GM19438 (cell line): ENCODE results near the gene POLN.
"Not testable (repeated sequence)": the region's sequence is repeated elsewhere in the genome, so short reads cannot be mapped to it uniquely, and the experiment has no call there.

ENCODE experiments used
- ATAC-seq: cut with Tn5 transposase; IDR thresholded peaks from one replicate; pipeline ENCODE4 v1.9.1; 2021; ENCODE audit warnings: low read depth; ENCODE audit not compliant: unreplicated experiment

Gene POLN

DNA sequence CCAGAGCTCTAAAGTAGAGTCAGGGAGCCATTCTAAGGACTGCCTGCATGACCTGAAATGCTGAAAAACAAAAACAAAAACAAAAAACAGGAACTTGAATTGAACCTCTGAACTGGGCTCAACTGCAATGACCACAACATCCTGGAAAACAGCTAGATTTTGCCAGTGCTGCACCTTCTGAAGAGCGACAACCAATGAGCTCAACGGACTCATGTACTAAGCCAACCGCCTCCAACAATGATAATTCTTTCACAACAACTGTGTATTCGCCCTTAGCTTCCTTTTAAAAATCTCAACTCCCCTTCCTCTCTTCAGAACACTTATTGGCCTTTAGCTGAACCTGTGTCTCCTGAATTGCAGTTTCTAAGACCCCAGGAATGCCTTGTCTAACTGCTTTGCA is 69.8 kb downstream of the POLN start:
- no peak for ATAC-seq

DNA sequence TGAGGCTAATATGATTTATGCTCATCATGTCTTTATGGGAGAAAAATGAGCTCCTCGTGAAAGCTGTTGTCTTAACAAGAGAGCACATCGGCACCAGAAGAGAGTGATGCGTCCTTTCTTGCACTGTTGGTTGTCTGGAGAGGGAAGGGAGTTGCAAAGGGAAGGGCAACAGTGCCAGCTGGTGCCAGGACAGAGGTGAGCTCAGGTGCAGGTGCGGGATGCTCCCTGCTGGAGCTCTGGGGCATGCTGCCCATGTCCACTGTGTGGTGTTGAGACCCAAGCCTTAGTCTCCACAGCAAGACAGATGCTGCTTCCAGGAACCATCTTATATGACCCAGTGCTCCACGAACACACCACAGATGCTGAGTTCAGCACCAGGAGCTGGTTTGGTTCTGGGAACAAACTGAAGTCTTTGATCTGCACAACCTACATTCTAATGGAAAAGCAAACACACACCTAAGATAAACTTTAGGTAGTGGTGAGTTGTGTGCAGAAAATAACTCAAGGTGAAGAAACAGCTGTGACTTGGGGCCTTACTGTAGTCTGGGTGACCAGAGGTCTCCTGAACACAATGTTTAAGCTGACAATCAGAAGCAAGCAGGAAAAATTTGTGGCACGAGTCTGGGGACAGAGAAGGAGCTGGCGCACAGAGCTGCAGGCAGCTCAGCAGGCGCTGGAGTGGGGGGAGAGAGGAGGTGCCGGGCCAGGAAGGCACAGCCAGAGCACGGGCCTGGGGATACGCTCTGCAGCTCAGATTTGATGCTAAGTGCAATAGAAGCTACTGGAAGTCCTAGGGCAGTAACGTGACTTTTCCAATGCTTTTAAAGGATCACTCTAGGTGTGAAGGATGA is 73.2 kb downstream of the POLN start:
- no peak for ATAC-seq

DNA sequence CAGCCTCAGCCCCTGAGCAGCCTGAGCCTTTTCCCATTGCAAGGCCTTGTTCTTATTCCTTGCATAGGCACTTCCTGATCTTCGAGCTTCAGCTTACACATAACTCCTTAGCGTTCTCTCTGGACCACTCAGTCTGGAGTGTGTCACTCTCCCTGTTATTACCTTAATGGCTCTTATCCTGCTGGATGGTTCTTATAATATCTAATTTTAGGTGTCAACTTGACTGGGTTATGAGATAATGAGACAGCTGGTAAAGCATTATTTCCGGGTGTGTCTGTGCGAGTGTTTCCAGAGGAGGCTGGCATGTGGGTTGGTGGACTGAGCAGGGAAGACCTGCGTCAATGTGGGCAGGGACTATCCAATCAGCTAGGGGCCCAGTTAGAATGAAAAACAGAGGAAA is 75.7 kb downstream of the POLN start:
- ATAC-seq = no peak

DNA sequence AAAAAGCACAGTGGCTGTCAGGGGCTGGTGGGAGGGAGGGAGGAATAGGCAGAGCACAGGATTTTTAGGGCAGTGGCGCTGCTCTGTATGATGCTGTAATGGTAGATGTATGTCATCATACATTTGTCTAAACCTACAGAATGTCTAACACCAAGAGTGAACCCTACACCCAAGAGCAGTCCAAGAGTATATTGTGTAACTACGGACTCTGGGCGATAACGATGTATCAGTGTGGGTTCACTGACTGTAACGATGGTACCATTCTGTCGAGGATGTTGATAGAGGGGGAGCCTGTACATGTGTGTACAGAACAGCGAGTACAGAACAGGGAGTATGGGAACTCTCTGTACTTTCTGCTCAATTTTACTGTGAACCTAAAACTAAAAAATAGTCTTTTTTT is 76.5 kb downstream of the POLN start:
- no peak for ATAC-seq

DNA sequence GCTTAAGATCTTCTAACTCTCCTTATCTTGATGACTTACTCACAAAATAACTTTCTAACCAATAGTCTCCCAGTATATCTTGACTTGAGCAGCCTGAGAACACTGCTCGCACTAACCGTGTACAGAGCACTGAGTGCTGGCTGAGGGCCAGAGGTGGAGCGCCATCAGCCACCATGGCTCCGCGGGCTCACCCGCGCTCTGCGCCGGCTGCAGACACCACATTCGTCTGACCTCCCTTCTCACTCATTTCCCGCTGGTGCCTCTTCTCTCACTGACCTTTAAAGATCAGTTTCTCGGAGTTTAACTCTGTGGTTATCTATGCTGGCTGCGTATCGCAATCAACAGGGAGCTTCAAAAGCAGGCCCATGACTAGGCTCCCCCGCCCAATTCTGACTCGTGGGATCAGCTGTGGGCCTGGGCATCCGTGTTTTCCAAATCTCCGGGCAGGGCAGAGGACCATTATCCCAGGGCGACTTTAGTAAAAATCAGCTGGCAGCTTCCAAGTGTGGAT is 78.6 kb downstream of the POLN start:
- ATAC-seq = no peak

DNA sequence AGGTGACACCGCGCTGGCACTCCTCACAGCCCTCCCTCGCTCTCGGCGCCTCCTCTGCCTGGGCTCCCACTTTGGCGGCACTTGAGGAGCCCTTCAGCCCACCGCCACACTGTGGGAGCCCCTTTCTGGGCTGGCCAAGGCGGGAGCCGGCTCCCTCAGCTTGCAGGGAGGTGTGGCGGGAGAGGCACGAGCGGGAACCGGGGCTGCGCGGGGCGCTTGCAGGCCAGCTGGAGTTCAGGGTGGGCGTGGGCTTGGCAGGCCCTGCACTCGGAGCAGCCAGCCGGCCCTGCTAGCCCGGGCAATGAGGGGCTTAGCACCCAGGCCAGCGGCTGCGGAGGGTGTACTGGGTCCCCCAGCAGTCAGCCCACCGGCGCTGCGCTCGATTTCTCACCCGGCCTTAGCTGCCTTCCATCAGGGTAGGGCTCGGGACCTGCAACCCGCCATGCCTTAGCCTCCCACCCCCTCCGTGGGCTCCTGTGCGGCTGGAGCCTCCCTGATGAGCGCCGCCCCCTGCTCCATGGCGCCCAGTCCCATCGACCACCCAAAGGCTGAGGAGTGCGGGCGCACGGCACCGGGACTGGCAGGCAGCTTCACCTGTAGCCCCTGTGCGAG is 80.7 kb downstream of the POLN start:
- ATAC-seq = not testable (repeated sequence)

DNA sequence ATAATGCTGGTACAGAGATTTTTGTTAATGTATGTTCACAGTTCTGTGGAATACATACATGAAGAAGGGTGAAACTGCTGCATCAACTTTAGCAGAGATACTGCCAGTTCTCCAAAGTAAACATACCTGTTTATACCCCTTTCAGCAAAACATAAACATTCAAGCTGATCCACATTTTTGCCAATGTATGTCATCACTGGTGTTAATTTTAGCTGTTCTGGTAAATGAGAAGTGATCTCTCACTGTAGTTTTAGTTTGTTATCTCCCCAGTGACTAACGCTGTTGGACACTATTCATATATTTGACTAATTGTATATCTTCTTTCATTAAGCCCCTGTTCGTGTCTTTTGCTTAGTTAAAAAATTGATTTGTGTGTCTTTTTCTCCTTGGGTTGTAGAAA is 82.0 kb downstream of the POLN start:
- ATAC-seq = no peak

DNA sequence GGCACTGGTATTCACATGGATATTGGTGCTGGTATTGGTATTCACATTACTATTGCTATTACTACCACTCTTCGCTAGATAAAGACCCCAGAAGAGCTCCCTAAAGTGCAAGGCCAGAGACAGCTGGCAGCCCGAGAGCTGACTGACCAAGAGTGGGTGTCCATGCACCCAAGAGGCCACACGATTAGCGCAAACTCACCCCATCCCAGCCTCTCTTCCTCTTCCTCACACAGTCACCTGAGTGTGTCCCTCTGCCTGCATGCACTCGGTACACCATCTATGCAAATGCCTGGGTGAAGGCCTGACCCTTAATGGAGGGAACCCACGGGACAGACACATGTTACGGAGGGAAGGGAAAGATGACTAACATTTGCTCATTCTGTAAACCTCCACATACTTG is 86.7 kb downstream of the POLN start:
- ATAC-seq = no peak

DNA sequence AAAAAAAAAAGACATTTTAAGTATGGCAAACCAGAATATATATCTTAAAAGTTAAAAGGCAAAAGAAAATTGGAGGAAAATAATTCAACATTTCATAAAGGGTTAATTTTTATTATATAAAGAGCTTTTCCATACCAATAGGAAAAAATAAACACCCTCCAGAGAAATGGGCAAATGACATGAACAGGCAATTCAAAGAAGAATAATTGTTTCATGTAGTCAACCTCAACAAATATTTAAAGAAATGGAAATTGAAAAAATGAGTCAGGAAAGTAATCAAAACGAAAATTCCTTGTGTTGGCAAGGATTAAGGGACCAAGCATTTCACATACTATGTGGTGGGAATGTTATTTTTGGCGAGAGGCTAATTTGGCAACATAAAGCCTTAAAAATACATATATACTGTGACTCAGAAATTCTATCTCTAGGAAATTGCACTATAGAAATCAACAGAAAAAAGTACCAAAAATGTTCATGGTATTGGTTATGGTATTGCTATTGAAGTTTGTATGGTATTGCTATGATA is 87.6 kb downstream of the POLN start:
- ATAC-seq = no peak

DNA sequence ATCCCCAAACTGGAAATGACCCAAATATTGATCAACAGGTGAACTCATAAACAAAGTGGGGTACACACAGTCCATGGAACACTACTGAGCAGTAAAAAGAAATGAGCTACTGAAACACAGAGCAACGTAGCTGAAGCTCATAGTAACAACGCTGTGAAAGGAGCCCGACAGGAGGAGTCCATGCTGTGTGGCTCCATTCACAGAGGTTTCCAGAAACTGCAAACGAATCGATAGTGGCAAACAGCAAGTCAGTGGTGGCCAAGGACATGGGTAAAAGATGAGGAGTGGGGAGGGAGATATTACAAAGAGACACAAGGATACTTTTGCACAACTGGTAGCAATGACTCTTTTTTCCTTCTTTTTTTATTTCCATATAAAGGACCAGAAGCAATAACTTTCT is 90.4 kb downstream of the POLN start:
- no peak for ATAC-seq

DNA sequence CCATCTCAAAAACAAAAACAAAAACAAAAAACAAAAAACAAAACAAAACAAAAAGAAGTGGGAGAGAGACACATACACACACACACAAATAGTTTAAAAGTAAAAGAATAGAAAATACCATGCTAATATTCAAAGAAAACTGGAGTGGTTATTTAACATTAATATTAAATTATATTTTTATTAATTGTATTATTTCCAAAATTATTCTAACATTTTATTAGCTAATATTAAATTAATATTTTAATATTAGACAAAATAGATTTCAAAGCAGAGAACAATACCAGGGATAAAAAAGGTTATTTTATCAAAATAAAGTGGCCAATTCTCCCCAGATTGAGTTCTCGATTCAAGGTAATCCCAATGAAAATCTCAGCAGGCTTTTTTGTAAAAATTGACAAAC is 91.8 kb downstream of the POLN start:
- no peak for ATAC-seq

DNA sequence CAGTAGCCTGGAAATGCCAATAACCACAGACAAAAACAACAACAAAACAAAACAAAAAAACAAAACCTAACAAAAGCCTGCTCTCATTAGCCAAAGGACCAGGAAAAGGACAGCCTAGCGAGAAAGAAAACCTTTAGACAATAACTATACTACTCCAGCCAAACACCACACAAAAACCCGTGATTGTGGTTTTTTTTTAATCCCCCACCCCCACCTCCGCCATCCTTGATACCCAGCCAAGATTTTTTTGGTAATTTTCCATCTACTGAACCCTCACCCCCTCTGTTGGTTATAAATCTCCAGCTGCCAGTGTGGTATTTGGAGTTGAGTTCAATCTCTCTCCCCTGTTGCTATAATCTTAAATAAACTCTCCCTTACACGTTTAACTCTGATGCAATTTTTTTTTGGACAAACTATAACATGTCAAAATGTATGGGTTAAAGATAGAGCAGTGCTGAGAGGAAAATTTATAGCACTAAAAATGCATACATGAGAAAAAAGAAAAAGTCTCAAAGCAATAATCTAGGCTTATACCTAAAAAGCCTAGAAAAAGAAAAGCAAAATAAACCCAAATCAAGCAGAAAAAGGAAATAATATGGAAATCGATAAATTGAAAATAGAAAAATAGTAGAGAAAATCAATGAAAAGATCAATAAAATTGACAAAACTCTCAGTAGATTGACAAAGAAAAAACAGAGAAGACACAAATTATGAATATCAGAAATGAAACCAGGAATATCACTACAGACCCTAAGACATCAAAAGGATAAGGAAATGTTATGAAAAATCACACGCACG is 99.1 kb downstream of the POLN start:
- ATAC-seq = no peak

DNA sequence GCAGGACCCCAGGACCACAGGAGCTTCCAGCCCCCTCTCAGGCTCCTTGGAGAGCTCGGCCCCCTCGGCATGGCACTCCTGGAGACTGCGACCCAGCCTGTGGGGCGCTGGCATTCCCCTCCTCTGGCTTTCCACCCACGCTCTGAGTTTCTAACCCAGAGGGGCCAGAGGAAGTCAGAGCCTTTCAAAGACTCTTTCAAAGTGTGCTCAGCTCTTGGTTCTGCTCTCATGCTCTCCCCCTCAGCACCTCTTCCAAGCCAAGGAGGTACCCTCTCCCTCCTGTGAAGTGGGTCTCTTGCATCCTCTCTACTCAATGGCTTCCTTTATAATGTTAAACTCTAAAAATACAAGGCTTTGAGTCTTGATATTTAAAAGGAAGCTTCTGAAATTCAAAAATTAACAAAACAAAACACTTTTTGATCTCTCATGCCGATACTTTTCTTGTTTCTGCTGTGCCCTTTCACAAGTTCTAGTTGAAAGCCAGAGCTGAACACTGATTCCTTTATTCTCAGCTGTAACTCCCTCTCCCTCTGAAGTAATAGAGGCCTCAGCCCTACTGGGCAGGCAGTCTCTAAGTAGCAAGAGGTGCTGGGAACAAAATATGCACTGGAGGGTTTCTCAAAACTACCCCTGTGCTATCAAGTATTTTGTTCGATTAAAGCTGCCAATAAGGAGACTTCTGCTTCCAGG is 100.0 kb downstream of the POLN start:
- no peak for ATAC-seq

DNA sequence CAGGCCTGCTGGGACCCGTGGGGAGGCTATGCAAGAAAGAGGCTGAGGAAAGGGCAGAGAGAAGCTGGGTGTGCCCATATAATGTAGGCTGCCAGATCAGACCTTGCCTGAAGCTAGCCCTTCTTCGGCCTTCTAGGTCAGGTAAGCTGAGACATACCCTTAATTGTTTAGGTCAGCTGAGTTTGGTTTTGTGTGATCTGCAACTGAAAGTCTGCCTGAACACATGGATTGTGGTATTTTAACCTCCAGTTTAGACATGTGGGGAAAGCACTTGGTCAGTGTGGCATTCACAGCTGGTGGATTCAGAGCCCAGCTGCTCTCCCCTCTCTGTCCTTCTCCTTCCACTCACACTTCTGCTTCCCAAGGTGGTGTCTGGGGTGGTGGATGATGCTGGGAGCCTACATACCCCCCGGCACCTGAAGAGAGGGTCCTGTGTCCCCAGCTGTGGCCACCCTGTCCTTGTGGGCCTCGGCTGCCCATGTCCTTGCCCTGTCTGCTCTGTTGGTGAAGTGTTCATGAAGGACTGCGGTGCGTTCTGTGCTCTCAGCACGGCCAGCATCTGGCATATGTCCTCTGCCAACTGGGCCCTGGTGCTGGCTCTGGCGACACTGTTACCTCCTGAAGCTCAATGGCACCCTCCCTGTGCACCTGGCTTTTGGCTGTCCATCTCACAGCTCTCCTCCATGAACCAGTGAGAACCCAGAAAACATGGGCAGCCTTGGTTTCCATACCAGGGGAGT is 100.7 kb downstream of the POLN start:
- no peak for ATAC-seq

DNA sequence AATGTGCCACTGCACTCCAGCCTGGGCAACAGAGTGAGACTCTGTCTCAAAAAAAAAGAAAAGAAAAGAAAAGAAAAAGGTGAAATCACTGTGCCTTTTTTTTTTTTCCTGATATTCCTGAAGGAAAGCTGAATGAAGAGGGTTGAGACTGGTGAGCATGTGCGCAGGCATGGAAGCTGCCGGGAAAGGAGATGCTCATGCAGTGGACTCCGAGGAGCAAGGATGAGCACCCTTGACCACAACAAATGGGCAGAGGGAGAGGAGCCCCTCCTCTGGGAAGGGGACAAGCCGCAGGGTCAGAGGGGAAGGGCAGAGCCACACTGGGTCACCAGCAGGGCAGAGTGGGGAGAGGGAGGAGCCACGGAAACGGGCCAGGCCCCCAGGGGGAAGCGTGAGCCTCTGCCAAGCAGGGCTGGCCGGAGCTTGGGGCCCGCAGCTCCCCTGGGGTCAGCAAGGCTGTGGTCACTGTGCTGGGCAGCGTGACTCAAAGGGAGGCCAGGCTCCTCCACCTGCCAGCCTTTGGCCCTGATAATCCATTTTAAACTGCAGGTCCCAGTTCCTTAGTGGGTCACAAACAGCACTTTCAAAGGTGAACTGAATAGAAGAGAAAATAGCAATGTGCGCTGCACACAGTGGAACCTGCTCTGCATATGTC is 102.9 kb downstream of the POLN start:
- no peak for ATAC-seq

DNA sequence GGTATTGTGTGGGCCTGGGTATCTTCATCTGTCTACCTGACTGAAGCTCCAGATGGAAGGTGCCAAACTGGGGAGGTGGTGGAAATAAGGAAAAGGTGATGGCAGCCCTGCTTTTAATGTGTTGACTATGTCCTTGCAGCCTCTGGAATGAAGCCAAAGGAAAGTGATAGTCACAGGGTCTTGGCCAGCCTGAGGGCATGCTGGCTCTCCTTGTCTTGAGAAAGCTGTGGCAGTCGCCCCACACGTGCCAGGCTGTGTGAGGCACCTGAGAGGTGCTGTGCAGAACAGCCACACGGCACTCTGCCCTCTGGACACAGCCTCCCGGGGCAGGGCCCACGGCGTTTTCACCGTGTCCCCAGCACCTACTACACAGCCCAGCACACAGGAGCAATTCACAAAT is 105.2 kb downstream of the POLN start:
- no peak for ATAC-seq

DNA sequence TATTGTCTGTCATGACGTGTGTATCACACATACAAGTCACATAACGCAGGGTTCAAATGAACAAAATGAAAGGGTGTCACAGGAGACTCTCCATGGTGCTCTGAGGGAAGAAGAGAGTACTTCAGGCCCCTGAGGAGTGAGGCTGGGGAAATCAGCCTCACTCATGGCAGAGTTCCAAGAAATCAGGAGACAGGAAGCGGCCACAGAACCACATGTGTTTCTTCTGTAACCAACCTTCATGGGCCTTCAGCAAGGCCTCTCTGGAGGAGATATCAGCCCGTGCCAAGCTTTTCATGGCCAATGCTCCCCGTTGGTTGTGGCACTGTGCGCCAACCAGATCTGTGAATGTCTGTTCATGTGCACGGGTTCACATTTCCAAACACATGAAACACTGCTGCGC is 106.8 kb downstream of the POLN start:
- no peak for ATAC-seq

DNA sequence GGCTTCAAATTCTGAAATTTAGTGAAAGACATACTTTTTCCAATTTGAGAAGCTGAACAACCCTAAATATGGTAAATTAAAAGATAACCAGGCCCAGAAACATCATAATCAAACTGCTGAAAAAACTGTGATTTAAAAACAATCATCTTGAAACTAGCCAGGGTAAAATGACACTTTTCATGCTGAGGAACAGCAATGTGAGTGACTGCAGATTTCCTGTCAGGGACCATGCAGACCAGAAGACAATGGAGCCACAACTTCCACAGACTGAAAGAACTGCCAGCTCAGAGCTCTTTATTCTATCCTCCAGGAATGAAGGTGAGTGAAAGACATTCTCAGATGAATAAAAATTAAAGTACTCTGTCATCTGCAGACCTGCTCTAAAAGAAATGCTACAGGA is 109.5 kb downstream of the POLN start:
- ATAC-seq = no peak

DNA sequence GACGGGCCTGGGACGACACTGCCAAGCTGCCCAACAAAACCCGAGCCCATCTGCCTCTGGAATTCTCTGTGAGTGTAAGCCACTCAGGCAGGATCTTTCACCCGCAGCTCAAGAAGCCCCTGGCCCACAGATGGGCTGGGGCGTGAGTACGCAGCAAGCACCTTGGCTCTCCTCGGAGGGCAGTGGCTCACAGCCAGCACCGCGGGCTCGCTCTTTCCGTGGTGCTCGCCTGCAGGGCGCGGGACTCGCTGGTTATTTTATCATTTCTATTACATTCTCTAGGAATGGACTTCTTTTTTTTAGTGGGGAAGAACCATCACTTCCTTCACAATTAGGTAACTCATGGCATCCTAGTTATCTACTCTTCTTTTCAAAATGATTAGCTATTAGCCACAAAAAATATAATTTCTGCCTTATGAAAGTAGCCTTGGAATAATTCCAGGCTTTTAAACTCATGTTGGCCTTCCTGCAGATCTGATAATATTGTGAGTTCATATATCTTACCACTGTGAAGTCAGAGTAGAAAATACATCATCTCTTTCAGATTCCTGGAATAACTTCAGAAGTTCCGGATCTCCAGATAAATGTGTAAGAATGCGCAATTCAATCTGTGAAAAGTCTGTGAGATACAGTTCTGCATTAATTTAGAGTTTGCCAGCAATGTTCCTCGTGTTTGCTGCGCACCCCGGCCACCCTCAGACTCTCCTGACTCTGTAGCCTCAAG is 114.2 kb downstream of the POLN start:
- no peak for ATAC-seq
